DND-41 (cell line): Measurements from ENCODE around the gene SIPA1.

ENCODE experiments used
- ATAC-seq: fragments of 200-7000 bp; cut with Tn5 transposase; 3 replicates; pipeline ENCODE4 v1.9.1; 2021; ENCODE audit warnings: low read depth; ENCODE audit not compliant: insufficient read depth
- DNase-seq: peaks from one replicate; pipeline ENCODE4 v3.0.0-alpha.2; 2020
- H2AFZ ChIP-seq: 2 replicates; pipeline ENCODE4 v1.6.0; 2012; ENCODE audit warnings: low read depth, low read length
- H3K27ac ChIP-seq: 2 replicates; pipeline ENCODE4 v1.5.1; 2012; ENCODE audit warnings: low read length, inconsistent platforms
- H3K27me3 ChIP-seq: fragments of 200-600 bp; sonication (generic); 2 replicates; pipeline ENCODE4 v1.6.0; 2012; ENCODE audit warnings: low read length, mild to moderate bottlenecking, inconsistent platforms; ENCODE audit not compliant: insufficient read depth, poor library complexity
- H3K36me3 ChIP-seq: 2 replicates; pipeline ENCODE4 v1.5.1; 2012; ENCODE audit warnings: low read length, inconsistent platforms; ENCODE audit not compliant: insufficient read depth
- H3K4me1 ChIP-seq: 2 replicates; pipeline ENCODE4 v1.5.1; 2012; ENCODE audit warnings: mild to moderate bottlenecking, low read length; ENCODE audit not compliant: insufficient read depth
- H3K4me2 ChIP-seq: 2 replicates; pipeline ENCODE4 v1.6.0; 2012; ENCODE audit warnings: mild to moderate bottlenecking, moderate library complexity, low read length, inconsistent platforms; ENCODE audit not compliant: insufficient read depth
- H3K4me3 ChIP-seq, 2 experiments: fragments of 200-600 bp in 1 of 2; shearing (Covaris generic) in 1 of 2; 2 replicates each; pipeline ENCODE4 v1.5.1; 2012 to 2016; ENCODE audit warnings: inconsistent platforms in 2 of 2, low read length in 2 of 2, mild to moderate bottlenecking in 2 of 2, low read depth in 1 of 2, moderate library complexity in 1 of 2
- H3K79me2 ChIP-seq: 2 replicates; pipeline ENCODE4 v1.6.0; 2012; ENCODE audit warnings: low read length, inconsistent platforms; ENCODE audit not compliant: insufficient read depth
- H3K9ac ChIP-seq: 2 replicates; pipeline ENCODE4 v1.6.0; 2012; ENCODE audit warnings: low read depth, mild to moderate bottlenecking, inconsistent platforms, low read length, moderate library complexity
- H3K9me3 ChIP-seq: 2 replicates; pipeline ENCODE4 v1.5.1; 2012; ENCODE audit warnings: low read length, moderate library complexity, mild to moderate bottlenecking, inconsistent platforms; ENCODE audit not compliant: insufficient read depth, severe bottlenecking
- H4K20me1 ChIP-seq: 2 replicates; pipeline ENCODE4 v1.6.0; 2012; ENCODE audit warnings: low read length; ENCODE audit not compliant: insufficient read depth
- CTCF ChIP-seq: IDR thresholded peaks from 2 replicates; pipeline ENCODE4 v1.5.1; 2012; ENCODE audit warnings: borderline replicate concordance, low read length, moderate library complexity, mild to moderate bottlenecking; ENCODE audit not compliant: poor library complexity, severe bottlenecking; ENCODE audit errors: extremely low read depth
- EZH2 ChIP-seq: IDR thresholded peaks from 3 replicates; pipeline ENCODE4 v1.6.1; 2012; ENCODE audit warnings: borderline replicate concordance, low read depth, mild to moderate bottlenecking, moderate library complexity, low read length, inconsistent platforms; ENCODE audit not compliant: severe bottlenecking

Gene SIPA1

GRCh38 chr11:65634109-65634436 is 3.8 kb upstream of the SIPA1 start:
- H3K9me3 ChIP-seq, result no peaks in the 10 kb centered on the region
- TF ChIP-seq CTCF (no peak), EZH2 (no peak)
- peaks cover 8% of the 10 kb centered on the region for H3K79me2 ChIP-seq
- H3K36me3 ChIP-seq, result peaks cover 77% of the 10 kb centered on the region
- ATAC-seq (no peak), DNase-seq (no peak)
- no peak overlapping the region for H3K4me2 ChIP-seq
- H3K27me3 ChIP-seq, result no peaks in the 10 kb centered on the region
- H3K4me1 ChIP-seq, result peaks cover 30% of the 10 kb centered on the region
- H4K20me1 ChIP-seq, result peaks cover 19% of the 10 kb centered on the region
- H3K9ac ChIP-seq, result no peak overlapping the region
- no peak overlapping the region for H3K27ac ChIP-seq
- H3K4me3 ChIP-seq, result no peak overlapping the region
- H2AFZ ChIP-seq, result no peak overlapping the region

- DNase-seq, result no peak
- H3K79me2 ChIP-seq, result peaks cover 8% of the 10 kb centered on the region
- peaks cover 73% of the 10 kb centered on the region for H3K36me3 ChIP-seq
- H3K4me3 ChIP-seq, result no peak overlapping the region
- peaks cover 19% of the 10 kb centered on the region for H4K20me1 ChIP-seq
- TF ChIP-seq EZH2 (no peak), CTCF (no peak)
- H3K27ac ChIP-seq, result no peak overlapping the region
- no peaks in the 10 kb centered on the region for H3K9me3 ChIP-seq
- H3K4me2 ChIP-seq, result no peak overlapping the region
- H3K4me1 ChIP-seq, result peaks cover 33% of the 10 kb centered on the region
- no peaks in the 10 kb centered on the region for H3K27me3 ChIP-seq
- no peak overlapping the region for H3K9ac ChIP-seq
- ATAC-seq, result no peak
- no peak overlapping the region for H2AFZ ChIP-seq
Measured at GRCh38 chr11:65634440-65634839, 3.5 kb upstream of the SIPA1 start.

- Histone ChIP-seq H2AFZ (no peak overlapping the region), H3K9me3 (no peaks in the 10 kb centered on the region), H3K4me3 (no peak overlapping the region), H3K27me3 (no peaks in the 10 kb centered on the region), H3K27ac (no peak overlapping the region), H3K79me2 (peaks cover 8% of the 10 kb centered on the region), H4K20me1 (peaks cover 18% of the 10 kb centered on the region), H3K4me1 (peaks cover 40% of the 10 kb centered on the region), H3K4me2 (no peak overlapping the region), H3K36me3 (peaks cover 72% of the 10 kb centered on the region), H3K9ac (no peak overlapping the region)
- ATAC-seq (no peak), DNase-seq (no peak)
- TF ChIP-seq EZH2 (no peak), CTCF (no peak)
Measured at GRCh38 chr11:65634905-65635731, 2.8 kb upstream of the SIPA1 start.
